ENCODE data around the gene RPS19BP1. TPM values are rescaled to one million over a fixed set of nuclear protein-coding genes. Genes with fewer than 3 reads are reported as not detected.

Gene RPS19BP1
- total and polyA plus RNA-seq, 12 donors = 39.5 to 250 (median 153) TPM

GRCh38 chr22:39580006-39580441 lies 47.5 kb upstream of the RPS19BP1 start:
- no peaks in the 10 kb centered on the region for H3K36me3 ChIP-seq (replicated peaks in 1 of 2)
- peaks cover 1 to 4% of the 10 kb centered on the region in 2 donors for H3K4me1 ChIP-seq (replicated peaks in 1 of 2)
- TF ChIP-seq POLR2A (IDR thresholded peaks at IDR 0.05) (no peak), CTCF (IDR thresholded peaks at IDR 0.05) (no peak)
- no peak for DNase-seq
- no peaks in the 10 kb centered on the region for H3K9me3 ChIP-seq (replicated peaks in 1 of 3)
- WGBS, 4 donors = 51 to 80% (median 63%) methylated on average over 1 to 5 of the region's 5 CpGs
- H3K4me3 ChIP-seq = no peak overlapping the region
- no peaks in the 10 kb centered on the region for H3K27me3 ChIP-seq
- intact Hi-C loops (cut with DNase I) = no loop called here
- H3K27ac ChIP-seq = no peak overlapping the region

GRCh38 chr22:39577900-39578299 lies 45.4 kb upstream of the RPS19BP1 start:
- Histone ChIP-seq H3K36me3 (replicated peaks in 1 of 2) (no peaks in the 10 kb centered on the region), H3K27me3 (no peaks in the 10 kb centered on the region), H3K4me3 (no peak overlapping the region), H3K4me1 (replicated peaks in 1 of 2) (peaks cover 8 to 11% of the 10 kb centered on the region in 2 donors), H3K9me3 (replicated peaks in 1 of 3) (no peaks in the 10 kb centered on the region), H3K27ac (no peak overlapping the region)
- TF ChIP-seq POLR2A (IDR thresholded peaks at IDR 0.05) (no peak), CTCF (IDR thresholded peaks at IDR 0.05) (no peak)
- 91 to 96% (median 93%) methylated on average over 7 of the region's 7 CpGs for WGBS, 4 donors
- intact Hi-C loops (cut with DNase I) = no loop called here
- DNase-seq = no peak

GRCh38 chr22:39577366-39577765 lies 44.8 kb upstream of the RPS19BP1 start:
- TF ChIP-seq POLR2A (IDR thresholded peaks at IDR 0.05) = no peak
- no peak for TF ChIP-seq CTCF (IDR thresholded peaks at IDR 0.05)
- DNase-seq = no peak
- Histone ChIP-seq H3K27me3 (no peaks in the 10 kb centered on the region), H3K4me3 (no peak overlapping the region), H3K36me3 (replicated peaks in 1 of 2) (no peaks in the 10 kb centered on the region), H3K4me1 (replicated peaks in 1 of 2) (peaks cover 8 to 11% of the 10 kb centered on the region in 2 donors), H3K9me3 (replicated peaks in 1 of 3) (no peaks in the 10 kb centered on the region), H3K27ac (no peak overlapping the region)
- intact Hi-C loops (cut with DNase I) = no loop called here
- 85 to 91% (median 88%) methylated on average over 11 to 21 of the region's 21 CpGs for WGBS, 4 donors

GRCh38 chr22:39576027-39576426 lies 43.5 kb upstream of the RPS19BP1 start:
- H3K4me3 ChIP-seq = no peak overlapping the region
- intact Hi-C loops (cut with DNase I) = no loop called here
- no peaks in the 10 kb centered on the region for H3K9me3 ChIP-seq (replicated peaks in 1 of 3)
- no peak overlapping the region for H3K27ac ChIP-seq
- no peaks in the 10 kb centered on the region for H3K36me3 ChIP-seq (replicated peaks in 1 of 2)
- DNase-seq = no peak
- H3K27me3 ChIP-seq = no peaks in the 10 kb centered on the region
- WGBS, 4 donors = 78 to 88% (median 83%) methylated on average over 4 of the region's 4 CpGs
- TF ChIP-seq POLR2A (IDR thresholded peaks at IDR 0.05) (no peak), CTCF (IDR thresholded peaks at IDR 0.05) (no peak)
- peaks cover 8 to 11% of the 10 kb centered on the region in 2 donors for H3K4me1 ChIP-seq (replicated peaks in 1 of 2)
